Activated CD8-positive, alpha-beta memory T cell treated with anti-CD3 and anti-CD28 coated beads, Interleukin-2, amount 50 U/mL, for 1 hour (primary cell): ENCODE results near the gene ELF5.
A peak's percentile ranks its signal among the peaks of the same experiment; 100 is the strongest.

Experiments used
- DNase-seq: peaks from one replicate; pipeline ENCODE4 v3.0.0-alpha.2; 2020; ENCODE audit errors: extremely low read depth

The ELF5 gene

GRCh38 chr11:34454308-34455032, 59.1 kb downstream of the ELF5 start:
- no peak for DNase-seq

DNA sequence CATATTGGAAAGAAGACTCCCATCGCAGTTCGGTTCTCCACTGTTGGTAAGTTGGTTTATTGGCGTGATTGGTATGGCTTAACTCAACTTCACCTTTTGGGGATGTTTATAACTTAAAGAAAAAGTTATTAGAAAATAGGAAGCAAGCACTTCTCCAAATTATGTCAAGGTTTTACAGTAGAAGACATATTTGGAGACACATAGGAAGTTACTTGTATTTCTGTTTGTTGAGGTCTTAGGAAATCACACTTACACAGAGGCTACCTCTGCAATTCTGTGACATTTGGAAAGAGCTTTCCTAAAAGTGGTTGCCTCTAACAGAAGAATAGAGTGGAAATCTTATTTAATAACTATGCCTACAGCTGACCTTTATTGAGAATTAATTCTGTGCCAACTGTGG, 62.5 kb downstream of the ELF5 start:
- DNase-seq: no peak

GRCh38 chr11:34449013-34449412, 64.6 kb downstream of the ELF5 start:
- no peak for DNase-seq

DNA sequence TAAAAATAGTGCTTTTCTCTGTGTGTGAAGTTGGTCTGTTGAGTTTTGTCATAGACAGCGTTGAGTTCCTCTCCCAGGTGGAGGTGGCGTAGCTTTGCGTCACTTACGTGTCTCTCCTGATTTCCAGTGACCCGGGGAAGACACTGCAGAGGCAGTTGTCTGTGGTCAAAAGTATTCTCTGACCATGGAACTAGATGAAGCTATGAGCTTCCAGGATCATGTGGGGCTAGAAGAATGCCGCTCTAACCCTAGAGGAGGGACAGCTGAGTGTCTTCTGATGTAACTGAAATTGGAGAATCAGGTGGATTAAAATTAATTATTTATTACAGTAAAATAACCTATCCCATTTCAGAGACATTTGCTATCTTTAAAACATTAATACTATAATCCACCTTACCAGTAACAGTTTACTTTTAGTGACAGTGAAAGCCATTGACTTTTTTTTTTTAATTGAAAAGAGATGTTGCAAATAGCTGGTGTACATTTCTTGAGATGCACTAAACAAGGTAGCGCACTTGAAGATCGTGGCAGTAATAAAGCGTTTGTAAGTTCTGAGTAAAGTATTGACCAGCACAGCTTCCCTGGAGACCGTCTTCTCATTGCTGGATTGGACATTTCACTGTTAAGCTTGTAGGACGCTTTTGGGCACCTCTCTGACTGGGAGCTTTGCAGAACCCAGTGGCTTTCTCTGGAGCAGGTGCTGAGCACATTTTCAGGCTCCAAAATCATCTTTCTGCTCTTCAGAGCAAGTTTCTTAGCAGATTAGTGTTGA, 65.2 kb downstream of the ELF5 start:
- no peak for DNase-seq

DNA sequence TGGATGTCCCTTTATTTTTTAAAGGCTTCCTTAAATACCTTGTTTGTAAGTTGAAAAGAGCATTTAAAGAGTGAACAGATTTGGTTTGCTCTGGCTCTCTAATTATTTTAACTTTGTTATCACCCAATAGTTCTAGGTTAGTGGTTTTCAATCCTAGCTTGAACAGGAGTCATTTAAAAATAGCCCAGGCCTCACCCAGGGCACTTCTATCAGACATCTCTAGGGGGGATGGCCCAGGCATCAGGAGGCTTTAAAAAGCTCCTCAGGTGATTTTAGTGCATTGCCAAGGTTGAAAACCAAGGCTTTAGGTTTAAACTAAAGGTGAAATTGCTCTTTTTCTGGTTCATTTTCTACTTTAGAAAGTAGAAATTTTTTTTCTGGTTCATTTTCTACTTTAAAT, 66.5 kb downstream of the ELF5 start:
- DNase-seq: no peak

- no peak for DNase-seq
Measured at GRCh38 chr11:34446386-34446785, 67.2 kb downstream of the ELF5 start.

GRCh38 chr11:34445956-34446355, 67.6 kb downstream of the ELF5 start:
- no peak for DNase-seq

- DNase-seq: no peak
Measured at GRCh38 chr11:34444428-34444827, 69.2 kb downstream of the ELF5 start.

DNA sequence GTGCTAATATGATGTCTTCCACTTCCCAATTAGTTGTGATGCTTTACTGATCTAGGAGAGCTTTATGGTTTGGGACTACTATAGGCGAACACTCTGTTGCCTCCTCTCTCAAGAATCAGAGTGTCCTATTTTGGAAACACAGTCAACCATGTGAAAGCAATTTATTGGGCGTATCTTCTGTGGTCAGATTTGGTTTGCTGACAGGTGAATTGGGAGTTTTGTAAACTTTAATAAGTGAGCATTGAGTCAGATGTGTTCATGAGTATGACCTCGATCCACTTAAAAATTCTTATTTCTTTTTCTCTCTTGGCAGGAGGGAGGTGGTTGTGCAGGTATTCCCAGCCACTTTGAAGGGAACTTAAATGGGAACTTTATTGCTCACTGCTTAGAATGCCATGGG, 70.5 kb downstream of the ELF5 start:
- no peak for DNase-seq

DNA sequence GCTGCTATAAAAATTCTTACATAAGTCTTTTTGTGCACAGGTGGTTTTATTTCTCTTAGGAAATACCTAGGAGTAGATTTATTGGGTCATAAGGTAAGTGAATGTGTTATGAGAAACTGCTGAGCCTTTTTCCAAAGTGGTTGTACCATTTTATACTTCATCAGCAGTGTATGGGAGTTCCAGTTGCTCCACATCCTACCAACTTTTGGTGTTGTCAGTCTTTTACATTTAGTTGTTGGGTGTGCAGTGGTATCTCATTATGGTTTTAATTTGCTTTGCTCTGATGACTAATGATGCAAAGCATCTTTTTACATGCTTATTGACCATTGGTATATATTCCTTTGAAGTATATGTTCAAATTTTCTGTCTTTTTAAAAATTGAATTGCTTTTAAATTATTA, 71.8 kb downstream of the ELF5 start:
- no peak for DNase-seq

GRCh38 chr11:34439610-34440198, 73.9 kb downstream of the ELF5 start:
- DNase-seq: no peak

GRCh38 chr11:34438529-34439507, 74.8 kb downstream of the ELF5 start, which contains the start of gene CAT:
CAT (plus strand) TSS chr11:34438934; CDS start chr11:34439014, 80 bp downstream.
- peak; percentile 93 for DNase-seq

GRCh38 chr11:34437224-34438125, 76.1 kb downstream of the ELF5 start:
- no peak for DNase-seq

- DNase-seq: no peak
Measured at GRCh38 chr11:34433899-34434298, 79.7 kb downstream of the ELF5 start.

DNA sequence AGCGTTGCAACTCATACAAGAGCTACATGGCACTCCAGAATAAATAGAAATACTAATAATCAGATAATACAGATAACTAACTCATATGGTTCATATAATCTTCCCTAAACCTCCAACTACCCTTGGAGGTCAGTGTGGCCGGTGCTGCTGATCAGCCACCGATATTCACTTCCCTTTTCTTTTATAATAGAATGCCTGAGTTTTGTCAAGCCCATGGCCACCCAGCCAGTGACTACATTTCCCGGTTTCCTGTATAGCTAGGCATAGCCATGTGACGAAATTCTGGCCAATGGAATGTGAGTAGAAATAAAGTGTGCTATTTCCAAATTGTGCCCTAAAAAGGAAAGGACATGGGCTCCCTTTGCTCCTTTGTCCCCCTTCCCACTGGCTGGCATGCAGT, 80.8 kb downstream of the ELF5 start:
- DNase-seq: no peak

DNA sequence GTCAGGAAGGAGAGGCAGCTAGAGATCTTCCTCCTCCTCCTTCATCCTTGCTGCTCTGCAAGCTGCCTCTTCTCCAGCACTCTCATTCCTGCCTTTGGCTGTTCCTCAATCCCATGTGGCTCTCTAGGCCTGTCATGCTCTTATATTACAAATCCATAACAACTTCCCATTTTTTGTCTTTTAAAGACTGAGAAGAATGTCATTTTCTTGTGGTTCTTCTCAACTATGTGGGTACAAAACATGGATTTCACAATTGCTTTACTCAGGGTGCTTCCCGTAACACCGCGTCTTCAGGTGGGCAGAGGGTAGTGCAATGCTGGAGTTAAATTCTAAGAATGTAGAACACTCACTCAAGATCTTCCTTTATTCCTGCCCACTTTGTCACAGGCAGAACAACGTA, 81.6 kb downstream of the ELF5 start:
- DNase-seq: no peak
